Memory B cell (primary cell): Measurements from ENCODE around the gene SLC37A4.
"Not testable (repeated sequence)": the region's sequence is repeated elsewhere in the genome, so short reads cannot be mapped to it uniquely, and the experiment has no call there.

ENCODE experiments used
- ATAC-seq: fragments of 150-1000 bp; cut with Tn5 transposase; 2 replicates; pipeline ENCODE4 v1.10.0; 2021; ENCODE audit warnings: low read depth, mild to moderate bottlenecking, moderate library complexity
- DNase-seq, 2 donors: peaks; one replicate each; pipeline ENCODE4 v3.0.0; 2022; ENCODE audit warnings: low spot score in 2 of 2
- H3K27ac Mint-ChIP-seq: one replicate; pipeline ENCODE4 v1.8.0; 2022; ENCODE audit warnings: mild to moderate bottlenecking, moderate library complexity, mixed read lengths
- H3K27me3 Mint-ChIP-seq: one replicate; pipeline ENCODE4 v1.8.0; 2022; ENCODE audit warnings: mixed read lengths
- H3K36me3 Mint-ChIP-seq: one replicate; pipeline ENCODE4 v1.8.0; 2022; ENCODE audit warnings: mild to moderate bottlenecking, mixed read lengths
- H3K4me1 Mint-ChIP-seq: one replicate; pipeline ENCODE4 v1.8.0; 2022; ENCODE audit warnings: mixed read lengths
- H3K4me3 Mint-ChIP-seq: one replicate; pipeline ENCODE4 v1.8.0; 2022; ENCODE audit warnings: mild to moderate bottlenecking, moderate library complexity, mixed read lengths
- H3K9me3 Mint-ChIP-seq: one replicate; pipeline ENCODE4 v1.8.0; 2022; ENCODE audit warnings: mixed read lengths

The SLC37A4 gene

GRCh38 chr11:118996926-118997626 is 33.6 kb downstream of the SLC37A4 start:
- H3K4me1 Mint-ChIP-seq: peaks cover 17% of the 10 kb centered on the region
- peak overlapping the region; percentile 96 for H3K27ac Mint-ChIP-seq
- ATAC-seq (peak; percentile 39), DNase-seq (peak in 1 of 2 donors; percentile 25)
- H3K4me3 Mint-ChIP-seq: peak overlapping the region; percentile 90
- H3K36me3 Mint-ChIP-seq: peaks cover 2% of the 10 kb centered on the region
- no peaks in the 10 kb centered on the region for H3K27me3 Mint-ChIP-seq
- no peaks in the 10 kb centered on the region for H3K9me3 Mint-ChIP-seq

- H3K4me1 Mint-ChIP-seq, DNase-seq, H3K9me3 Mint-ChIP-seq, H3K36me3 Mint-ChIP-seq, ATAC-seq, H3K27ac Mint-ChIP-seq, H3K27me3 Mint-ChIP-seq, H3K4me3 Mint-ChIP-seq: not testable (repeated sequence)
Measured at GRCh38 chr11:118991486-118992038, 39.1 kb downstream of the SLC37A4 start.

GRCh38 chr11:118988280-118988679 is 42.4 kb downstream of the SLC37A4 start:
- no peak for ATAC-seq
- Mint-ChIP-seq H3K27ac (no peak overlapping the region), H3K27me3 (no peaks in the 10 kb centered on the region), H3K4me3 (no peak overlapping the region), H3K4me1 (no peaks in the 10 kb centered on the region), H3K36me3 (peaks cover 2% of the 10 kb centered on the region), H3K9me3 (no peaks in the 10 kb centered on the region)
- no peak for DNase-seq

GRCh38 chr11:118984825-118985224 is 45.9 kb downstream of the SLC37A4 start:
- ATAC-seq (no peak), DNase-seq (no peak)
- Mint-ChIP-seq H3K9me3 (no peaks in the 10 kb centered on the region), H3K27me3 (no peaks in the 10 kb centered on the region), H3K4me1 (no peaks in the 10 kb centered on the region), H3K4me3 (no peak overlapping the region), H3K27ac (no peak overlapping the region), H3K36me3 (no peaks in the 10 kb centered on the region)

- H3K4me1 Mint-ChIP-seq, ATAC-seq, DNase-seq, H3K27me3 Mint-ChIP-seq, H3K4me3 Mint-ChIP-seq, H3K9me3 Mint-ChIP-seq, H3K27ac Mint-ChIP-seq, H3K36me3 Mint-ChIP-seq: not testable (repeated sequence)
Measured at GRCh38 chr11:118984337-118984736, 46.3 kb downstream of the SLC37A4 start.

- Mint-ChIP-seq H3K27ac (no peak overlapping the region), H3K27me3 (peaks cover 12% of the 10 kb centered on the region), H3K9me3 (no peaks in the 10 kb centered on the region), H3K36me3 (no peaks in the 10 kb centered on the region), H3K4me3 (no peak overlapping the region), H3K4me1 (no peaks in the 10 kb centered on the region)
- DNase-seq: no peak
- no peak for ATAC-seq
Measured at GRCh38 chr11:118980191-118980881, 50.3 kb downstream of the SLC37A4 start.

- Mint-ChIP-seq H3K4me3 (no peak overlapping the region), H3K27ac (no peak overlapping the region), H3K36me3 (no peaks in the 10 kb centered on the region), H3K9me3 (no peaks in the 10 kb centered on the region), H3K4me1 (no peaks in the 10 kb centered on the region), H3K27me3 (peaks cover 18% of the 10 kb centered on the region)
- DNase-seq: no peak
- peak; percentile 41 for ATAC-seq
Measured at GRCh38 chr11:118979434-118979833, 51.2 kb downstream of the SLC37A4 start.

- Mint-ChIP-seq H3K4me1 (no peaks in the 10 kb centered on the region), H3K4me3 (no peak overlapping the region), H3K27ac (no peak overlapping the region), H3K27me3 (peaks cover 25% of the 10 kb centered on the region), H3K9me3 (no peaks in the 10 kb centered on the region), H3K36me3 (no peaks in the 10 kb centered on the region)
- DNase-seq: no peak
- ATAC-seq: no peak
Measured at GRCh38 chr11:118975771-118976709, 54.6 kb downstream of the SLC37A4 start.
